GM19239 (cell line): ENCODE results near the gene DDX27.
"Not testable (repeated sequence)": the region's sequence is repeated elsewhere in the genome, so short reads cannot be mapped to it uniquely, and the experiment has no call there.

Source experiments
- DNase-seq: peaks from one replicate; pipeline ENCODE4 v3.0.0; 2011; ENCODE audit warnings: low spot score; ENCODE audit not compliant: insufficient read length
- FAIRE-seq: peaks from 2 replicates; lab custom pipeline; 2011; peaks lifted over from hg19 to GRCh38; lab: Jason Lieb, UNC

The DDX27 gene, protein sequence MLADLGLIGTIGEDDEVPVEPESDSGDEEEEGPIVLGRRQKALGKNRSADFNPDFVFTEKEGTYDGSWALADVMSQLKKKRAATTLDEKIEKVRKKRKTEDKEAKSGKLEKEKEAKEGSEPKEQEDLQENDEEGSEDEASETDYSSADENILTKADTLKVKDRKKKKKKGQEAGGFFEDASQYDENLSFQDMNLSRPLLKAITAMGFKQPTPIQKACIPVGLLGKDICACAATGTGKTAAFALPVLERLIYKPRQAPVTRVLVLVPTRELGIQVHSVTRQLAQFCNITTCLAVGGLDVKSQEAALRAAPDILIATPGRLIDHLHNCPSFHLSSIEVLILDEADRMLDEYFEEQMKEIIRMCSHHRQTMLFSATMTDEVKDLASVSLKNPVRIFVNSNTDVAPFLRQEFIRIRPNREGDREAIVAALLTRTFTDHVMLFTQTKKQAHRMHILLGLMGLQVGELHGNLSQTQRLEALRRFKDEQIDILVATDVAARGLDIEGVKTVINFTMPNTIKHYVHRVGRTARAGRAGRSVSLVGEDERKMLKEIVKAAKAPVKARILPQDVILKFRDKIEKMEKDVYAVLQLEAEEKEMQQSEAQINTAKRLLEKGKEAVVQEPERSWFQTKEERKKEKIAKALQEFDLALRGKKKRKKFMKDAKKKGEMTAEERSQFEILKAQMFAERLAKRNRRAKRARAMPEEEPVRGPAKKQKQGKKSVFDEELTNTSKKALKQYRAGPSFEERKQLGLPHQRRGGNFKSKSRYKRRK

GRCh38 chr20:49219091-49219923, at the start of gene DDX27:
Gene DDX27 (plus strand): TSS chr20:49219416. CDS start chr20:49219449, 33 bp downstream.
- DNase-seq (peak; percentile 91), FAIRE-seq (peak; percentile 99)

- FAIRE-seq: no peak
- DNase-seq: no peak
These were observed 49.7 kb upstream of the DDX27 start for GRCh38 chr20:49169547-49169946.

DNA sequence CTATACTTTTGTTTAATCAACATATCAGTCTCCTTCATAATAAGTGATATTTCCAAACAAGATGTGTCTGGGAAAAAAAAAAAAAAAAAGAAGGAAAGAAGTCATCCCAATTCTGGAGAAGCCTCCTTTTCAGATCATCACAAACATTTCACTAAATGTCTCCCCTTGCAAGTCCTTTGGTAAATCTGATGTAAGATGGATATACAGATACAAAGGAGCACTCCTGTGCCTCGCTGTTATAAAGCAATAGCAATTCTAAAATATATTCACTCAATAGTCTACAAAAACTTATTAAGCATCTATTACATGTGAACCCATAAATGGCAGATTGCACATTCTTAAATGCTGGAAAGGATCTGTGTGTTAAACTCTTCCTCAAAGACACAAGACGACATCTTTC, 48.5 kb upstream of the DDX27 start:
- no peak for DNase-seq
- no peak for FAIRE-seq

- FAIRE-seq: peak; percentile 49
- DNase-seq: no peak
These were observed 47.3 kb upstream of the DDX27 start for GRCh38 chr20:49171909-49172308.

GRCh38 chr20:49172413-49172812, 46.8 kb upstream of the DDX27 start:
- FAIRE-seq (no peak), DNase-seq (no peak)

DNA sequence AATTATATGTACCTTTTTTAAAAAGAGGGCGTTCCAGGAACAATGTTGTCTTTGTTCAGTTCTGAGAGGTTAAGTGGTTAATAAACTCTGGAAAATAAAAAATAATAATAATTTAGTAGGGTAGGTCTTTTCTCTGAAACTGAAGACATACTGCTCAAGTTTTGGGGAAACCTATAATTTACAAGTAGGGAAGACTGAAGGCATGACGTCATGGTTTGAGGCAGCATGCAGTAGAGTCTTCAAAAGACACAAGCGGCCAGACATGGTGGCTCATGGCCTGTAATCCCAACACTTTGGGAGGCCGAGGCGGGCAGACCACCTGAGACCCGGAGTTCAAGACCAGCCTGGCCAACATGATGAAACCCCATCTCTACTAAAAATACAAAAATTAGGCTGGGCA, 45.0 kb upstream of the DDX27 start:
- FAIRE-seq (no peak), DNase-seq (no peak)

DNA sequence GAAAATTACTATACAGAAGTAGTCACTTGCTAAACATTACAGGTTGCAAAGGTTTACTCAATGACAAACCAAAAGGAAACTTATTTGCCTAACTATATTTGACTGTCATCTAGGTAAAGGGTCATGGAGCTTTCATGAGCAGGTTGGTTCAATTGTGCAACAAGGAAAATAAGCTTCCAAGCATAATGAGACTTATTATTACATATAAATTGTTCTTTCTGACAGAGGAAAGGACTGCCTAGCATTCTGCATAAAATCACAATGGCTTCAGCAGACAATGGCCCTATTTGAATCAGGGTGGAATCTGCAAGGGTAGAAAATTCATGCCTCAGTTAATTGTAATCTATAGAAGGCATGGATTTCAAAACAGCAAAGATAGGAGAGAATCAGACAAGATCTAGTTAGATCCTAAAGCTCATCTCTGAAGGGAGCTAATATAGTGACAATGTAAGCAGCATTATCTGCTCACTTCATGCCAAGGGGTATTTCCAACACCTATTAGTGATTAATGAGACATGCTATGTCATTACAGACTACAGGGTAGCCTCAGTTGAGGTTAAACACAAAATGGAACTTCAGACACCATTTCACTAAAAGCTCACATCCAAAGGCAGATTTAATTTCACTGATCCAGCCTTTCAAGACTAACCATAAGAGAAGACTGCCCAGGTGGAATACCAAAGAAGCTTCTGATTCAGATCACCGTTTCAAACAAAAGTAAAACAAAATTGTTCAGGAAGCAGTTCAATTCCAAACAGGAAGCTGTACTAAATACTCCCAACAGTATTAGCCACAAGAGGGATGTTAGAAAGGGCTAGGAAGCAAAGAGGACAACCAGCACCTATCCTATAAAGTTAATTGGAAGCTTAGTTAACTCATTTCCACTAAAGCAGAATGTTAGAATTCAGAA, 39.6 kb upstream of the DDX27 start:
- no peak for DNase-seq
- FAIRE-seq: peak; percentile 72

- DNase-seq: no peak
- no peak for FAIRE-seq
These were observed 37.8 kb upstream of the DDX27 start for GRCh38 chr20:49181265-49181877.

DNA sequence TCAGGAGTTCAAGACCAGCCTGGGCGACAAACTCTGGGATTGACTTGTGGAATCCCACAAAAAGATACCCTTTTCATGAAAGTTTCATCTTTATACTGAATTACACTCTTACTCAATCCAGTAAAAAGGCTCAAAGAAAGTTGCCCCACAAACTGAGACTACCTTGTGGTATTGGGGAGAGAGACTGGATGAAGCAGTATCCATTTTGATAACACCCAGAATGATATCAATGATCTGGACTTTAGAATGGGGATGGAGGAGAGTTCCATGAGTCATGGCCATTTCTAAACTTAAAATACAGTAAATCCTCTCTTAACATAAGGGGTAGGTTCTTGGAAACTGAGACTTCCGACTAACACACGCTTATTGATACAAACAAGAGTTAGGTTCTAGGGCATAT, 35.8 kb upstream of the DDX27 start:
- DNase-seq (no peak), FAIRE-seq (no peak)

DNA sequence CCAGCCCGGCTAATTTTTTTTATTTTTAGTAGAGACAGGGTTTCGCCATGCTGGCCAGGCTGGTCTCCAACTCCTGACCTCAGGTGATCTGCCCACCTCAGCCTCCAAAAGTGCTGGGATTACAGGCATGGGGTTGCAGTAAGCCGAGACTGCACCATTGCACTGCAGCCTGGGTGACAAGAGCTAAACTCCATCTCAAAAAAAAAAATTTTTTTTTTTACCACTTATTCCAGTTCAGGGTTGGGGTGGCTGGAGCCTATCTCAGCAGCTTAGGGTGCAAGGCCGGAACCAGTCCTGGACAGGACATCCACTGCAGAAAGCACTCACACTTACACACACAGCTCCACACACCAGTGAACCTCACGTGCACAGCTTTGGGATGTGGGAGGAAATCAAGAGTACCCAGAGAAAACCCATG, 35.1 kb upstream of the DDX27 start:
- not testable (repeated sequence) for FAIRE-seq, DNase-seq

- FAIRE-seq (no peak), DNase-seq (no peak)
These were observed 34.5 kb upstream of the DDX27 start for GRCh38 chr20:49184691-49185070.

- DNase-seq (no peak), FAIRE-seq (peak; percentile 40)
These were observed 34.0 kb upstream of the DDX27 start for GRCh38 chr20:49185071-49185761.

DNA sequence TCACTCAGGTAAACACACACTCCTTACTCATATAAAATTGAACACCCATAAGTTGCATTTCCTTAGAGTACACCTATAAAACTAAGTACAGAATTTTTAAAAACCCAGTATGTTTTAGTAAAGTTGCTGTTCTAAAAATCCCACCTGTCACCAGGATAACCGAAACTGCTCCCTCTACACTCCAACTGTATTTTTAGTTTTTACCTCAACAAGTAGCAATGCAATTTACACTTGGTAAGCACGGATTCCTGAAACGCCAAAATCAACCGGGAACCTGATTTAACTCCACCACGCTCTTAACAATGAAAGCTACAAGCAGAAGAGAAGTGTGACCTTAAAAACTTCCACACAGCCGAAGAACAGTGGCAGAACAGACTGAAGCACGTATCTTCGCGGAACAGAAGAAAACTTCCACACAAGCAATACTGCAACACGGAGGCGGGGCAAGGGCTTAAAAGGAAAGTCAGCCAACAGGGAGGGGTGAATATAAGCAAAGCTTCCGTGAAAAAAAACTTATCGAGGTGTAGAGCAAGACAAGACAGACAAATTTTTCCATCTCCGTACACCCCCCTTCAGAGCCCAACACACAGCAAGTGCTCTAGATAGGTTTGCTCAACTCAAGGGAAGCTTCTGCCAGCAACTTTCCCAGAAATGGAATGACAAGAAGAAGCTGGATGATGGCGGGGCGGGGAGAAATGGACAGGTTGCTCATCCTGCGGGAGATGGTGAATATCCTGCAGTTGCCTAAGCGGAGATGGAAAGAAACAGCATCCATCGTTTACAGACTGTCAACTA, 32.5 kb upstream of the DDX27 start:
- FAIRE-seq (peak; percentile 94), DNase-seq (peak; percentile 49)

DNA sequence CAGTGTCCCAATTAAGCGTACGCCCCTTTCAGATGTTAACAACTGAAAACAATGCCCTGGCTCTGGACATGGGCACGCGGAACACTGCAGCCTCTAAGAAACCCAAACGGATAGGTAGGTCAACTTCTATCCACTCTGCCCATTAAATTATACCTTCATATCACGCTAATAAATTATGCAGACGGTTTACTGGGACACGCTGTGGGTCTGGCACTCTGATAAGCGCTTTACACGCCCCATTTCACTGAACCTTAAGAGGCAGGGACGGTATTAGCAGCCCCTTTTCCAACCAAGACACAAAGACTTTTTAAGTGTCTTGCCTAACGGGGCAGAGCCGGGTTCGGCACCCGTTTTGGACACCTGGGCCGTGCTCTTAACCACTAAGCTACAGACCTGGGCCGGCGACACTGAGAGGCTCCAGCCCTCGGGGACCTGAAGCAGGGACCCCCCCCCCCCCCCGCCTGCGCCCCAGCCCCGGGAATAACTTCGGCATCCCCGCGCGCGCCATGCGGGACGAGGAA, 31.8 kb upstream of the DDX27 start:
- FAIRE-seq: peak; percentile 11
- no peak for DNase-seq

DNA sequence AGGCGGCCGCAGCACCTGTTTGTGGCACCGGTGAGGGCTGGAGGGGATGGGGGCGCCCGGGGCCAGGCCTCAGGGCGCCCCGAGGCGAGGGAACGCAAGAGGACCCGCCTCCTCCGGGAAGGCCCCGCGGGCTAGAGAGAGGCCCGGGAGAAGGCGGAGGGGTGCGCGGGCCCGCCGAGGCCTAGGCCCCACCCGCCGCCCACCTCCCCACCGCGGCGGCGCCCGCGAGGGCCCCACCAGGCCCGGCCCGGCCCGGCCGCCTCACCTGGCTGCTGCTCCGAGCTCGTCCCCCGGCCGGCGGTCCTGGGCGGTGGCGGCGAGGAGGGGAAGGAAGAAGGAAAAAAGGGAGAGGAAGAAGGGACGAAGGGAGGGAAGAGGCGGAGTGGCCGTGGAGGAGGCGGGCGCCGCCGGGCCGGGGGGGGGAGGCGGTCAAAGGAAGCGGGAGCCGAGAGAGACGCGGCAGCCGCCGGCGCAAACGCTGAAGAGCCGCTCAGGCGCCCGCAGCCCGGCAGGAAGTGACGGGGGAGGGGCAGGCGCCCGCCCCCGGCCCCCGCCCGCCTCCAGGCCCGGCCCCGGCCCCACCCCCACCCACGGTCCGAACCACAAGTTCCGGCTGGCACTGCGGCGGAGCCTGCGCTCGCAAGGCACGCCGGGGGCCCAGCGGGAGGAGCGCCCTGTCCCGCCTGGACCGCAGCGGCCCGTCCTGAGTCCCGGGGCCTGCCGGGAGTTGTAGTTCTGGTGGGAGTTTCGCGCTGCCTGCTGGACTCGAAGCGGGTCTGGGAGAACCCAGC, 31.2 kb upstream of the DDX27 start, which contains the start of gene STAU1:
Gene STAU1, minus strand, starts transcription at position 484 of the 791 bp plus-strand sequence. CDS start 22,133 bp downstream, outside the sequence.
- peak; percentile 97 for DNase-seq
- peak; percentile 87 for FAIRE-seq

GRCh38 chr20:49192944-49193518, 26.2 kb upstream of the DDX27 start:
- not testable (repeated sequence) for DNase-seq, FAIRE-seq
